ENCODE data around the gene TIMM10B. TPM values are rescaled to one million over a fixed set of nuclear protein-coding genes. Genes with fewer than 3 reads are reported as not detected.
A peak's percentile ranks its signal among the peaks of the same experiment; 100 is the strongest.

TIMM10B gene
- total and polyA plus RNA-seq, 9 of the 15 experiments (the other 6 are each of a cell fraction or from before 2014, with no cell fraction given): 43.2 to 163 (median 57.0) TPM

DNA sequence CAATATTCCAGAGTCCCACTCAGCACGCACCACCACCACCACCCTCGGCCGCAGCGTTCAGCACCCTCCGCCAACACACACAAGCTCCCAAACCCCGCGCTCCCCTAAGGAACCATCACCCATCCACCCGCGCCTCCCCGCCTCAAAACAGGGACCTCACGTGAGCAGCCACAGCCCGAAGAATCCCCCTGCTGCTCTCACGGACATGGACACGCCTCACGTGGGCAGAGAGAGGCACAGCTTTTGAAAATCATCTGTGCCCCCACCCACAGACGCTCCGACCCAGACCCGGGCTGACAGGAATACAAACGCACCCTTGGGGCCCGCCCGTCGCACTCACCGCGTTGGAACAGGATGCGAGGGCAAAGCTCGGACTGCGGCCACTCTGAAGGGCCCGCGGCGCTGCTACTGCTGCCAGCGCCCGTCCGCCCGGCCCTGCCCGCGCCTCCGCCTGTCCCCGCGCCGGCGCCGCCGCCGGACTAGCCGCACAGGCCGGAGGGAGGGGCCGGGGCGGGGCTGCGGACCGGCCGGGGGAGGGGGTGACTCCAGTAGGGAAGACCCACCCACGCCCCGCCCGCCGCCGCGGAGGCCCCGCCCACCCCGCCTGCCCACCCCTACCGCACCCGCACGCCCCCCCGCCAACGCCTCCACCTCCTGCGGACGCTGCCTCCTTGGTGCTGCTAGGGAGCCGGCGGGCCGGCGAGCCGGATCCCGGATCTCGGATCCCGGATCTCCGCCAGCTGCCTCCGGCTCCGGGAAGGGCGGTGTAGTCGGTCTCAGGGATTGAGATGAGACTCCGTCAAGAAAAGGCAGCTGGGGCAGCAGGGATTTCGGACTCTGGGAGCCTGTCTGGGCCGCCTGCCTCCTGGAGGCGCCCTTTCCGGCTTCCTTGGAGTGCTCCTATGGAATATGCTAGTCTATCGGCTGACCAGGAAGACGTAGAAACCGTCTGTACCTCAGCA is 7.6 kb upstream of the TIMM10B start, which contains the start of gene TRIM3 (continued):
- TF ChIP-seq, protein P1, sequence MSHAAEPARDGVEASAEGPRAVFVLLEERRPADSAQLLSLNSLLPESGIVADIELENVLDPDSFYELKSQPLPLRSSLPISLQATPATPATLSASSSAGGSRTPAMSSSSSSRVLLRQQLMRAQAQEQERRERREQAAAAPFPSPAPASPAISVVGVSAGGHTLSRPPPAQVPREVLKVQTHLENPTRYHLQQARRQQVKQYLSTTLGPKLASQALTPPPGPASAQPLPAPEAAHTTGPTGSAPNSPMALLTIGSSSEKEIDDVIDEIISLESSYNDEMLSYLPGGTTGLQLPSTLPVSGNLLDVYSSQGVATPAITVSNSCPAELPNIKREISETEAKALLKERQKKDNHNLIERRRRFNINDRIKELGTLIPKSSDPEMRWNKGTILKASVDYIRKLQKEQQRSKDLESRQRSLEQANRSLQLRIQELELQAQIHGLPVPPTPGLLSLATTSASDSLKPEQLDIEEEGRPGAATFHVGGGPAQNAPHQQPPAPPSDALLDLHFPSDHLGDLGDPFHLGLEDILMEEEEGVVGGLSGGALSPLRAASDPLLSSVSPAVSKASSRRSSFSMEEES (CRISPR knock-in tag; IDR thresholded peaks at IDR 0.05): no peak
- no peak for TF ChIP-seq RUNX1 (IDR thresholded peaks at IDR 0.05; ENCODE audit: low read depth)
- no peak for TF ChIP-seq SFPQ (IDR thresholded peaks at IDR 0.05; ENCODE audit: low read depth, low read length)
- TF ChIP-seq SAFB2 (IDR thresholded peaks at IDR 0.05; ENCODE audit: borderline replicate concordance, low read depth, low read length, severe bottlenecking): no peak
- TF ChIP-seq ZNF282 (CRISPR knock-in tag; IDR thresholded peaks at IDR 0.05): no peak
- TF ChIP-seq CBX1 (IDR thresholded peaks at IDR 0.05; ENCODE audit: low read depth): 0 out of 2 replicates have a peak, but pooled peaks have one; percentile 13
- TF ChIP-seq SMAD4 (CRISPR knock-in tag; conservative IDR thresholded peaks at IDR 0.05): peak; percentile 27; the same call in 1 of the 2 replicates
- no peak for TF ChIP-seq ZNF644 (tag; IDR thresholded peaks at IDR 0.05; ENCODE audit: low read depth)
- TF ChIP-seq, protein P2, sequence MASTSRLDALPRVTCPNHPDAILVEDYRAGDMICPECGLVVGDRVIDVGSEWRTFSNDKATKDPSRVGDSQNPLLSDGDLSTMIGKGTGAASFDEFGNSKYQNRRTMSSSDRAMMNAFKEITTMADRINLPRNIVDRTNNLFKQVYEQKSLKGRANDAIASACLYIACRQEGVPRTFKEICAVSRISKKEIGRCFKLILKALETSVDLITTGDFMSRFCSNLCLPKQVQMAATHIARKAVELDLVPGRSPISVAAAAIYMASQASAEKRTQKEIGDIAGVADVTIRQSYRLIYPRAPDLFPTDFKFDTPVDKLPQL (IDR thresholded peaks at IDR 0.05; ENCODE audit: extremely low read depth, insufficient read length): no peak
- TF ChIP-seq NCOA1 (IDR thresholded peaks at IDR 0.05; ENCODE audit: low read depth): no peak
- no peak for TF ChIP-seq ZNF133 (CRISPR knock-in tag; IDR thresholded peaks at IDR 0.05)
- TF ChIP-seq ZNF77 (CRISPR knock-in tag; IDR thresholded peaks at IDR 0.05): no peak
- no peak for TF ChIP-seq PURB (CRISPR knock-in tag; IDR thresholded peaks at IDR 0.05; ENCODE audit: low read depth)
- TF ChIP-seq CBFA2T3 (IDR thresholded peaks at IDR 0.05): no peak
- TF ChIP-seq ZNF24 (IDR thresholded peaks at IDR 0.05): no peak
- TF ChIP-seq FOXJ3 (CRISPR knock-in tag; IDR thresholded peaks at IDR 0.05): no peak
- no peak for TF ChIP-seq TAL1 (IDR thresholded peaks at IDR 0.05)
- TF ChIP-seq RAD21 (CRISPR knock-in tag; conservative IDR thresholded peaks at IDR 0.05 in 1 of 2, IDR thresholded peaks at IDR 0.05 in 1 of 2): no peak
- no peak for TF ChIP-seq ZC3H11A (IDR thresholded peaks at IDR 0.05; ENCODE audit: low read depth, low read length)
- TF ChIP-seq RBFOX2 (IDR thresholded peaks at IDR 0.05; ENCODE audit: low read depth, low read length): peak; percentile 72
- TF ChIP-seq NELFE (IDR thresholded peaks at IDR 0.05; ENCODE audit: insufficient read depth, insufficient read length): no peak
- TF ChIP-seq KAT7 (CRISPR knock-in tag; IDR thresholded peaks at IDR 0.05; ENCODE audit: borderline replicate concordance): no peak
